CD4-positive, alpha-beta T cell (primary cell): ENCODE measurements around the gene ARIH2. TPM values are rescaled to one million over a fixed set of nuclear protein-coding genes. Genes with fewer than 3 reads are reported as not detected.
A peak's percentile ranks its signal among the peaks of the same experiment; 100 is the strongest.

Experiments
- ATAC-seq: fragments of 200-7000 bp; cut with Tn5 transposase; one replicate; pipeline ENCODE4 v1.10.0; 2022; ENCODE audit warnings: mild to moderate bottlenecking; ENCODE audit not compliant: poor library complexity
- CTCF ChIA-PET: fragments of 350-600 bp; sonication (Branson Sonifier 250); formaldehyde crosslinking; loops from one replicate; lab custom pipeline; 2021; ENCODE audit warnings: antibody characterized with exemption, inconsistent platforms; lab: Charles Lee
- POLR2A ChIA-PET: fragments of 350-600 bp; sonication (Branson Sonifier 250); formaldehyde crosslinking; loops from one replicate; lab custom pipeline; 2021; ENCODE audit warnings: antibody characterized with exemption, inconsistent platforms; lab: Charles Lee
- DNase-seq, 14 experiments: peaks; one replicate each; pipeline ENCODE4 v3.0.0-alpha.2; 2013 to 2020; ENCODE audit warnings: mixed read lengths in 2 of 14
- H3K27ac ChIP-seq, 2 donors: one replicate each; pipeline versions ENCODE4 v1.5.1 to v1.7.0; 2013; ENCODE audit warnings: low read length in 2 of 2, low read depth in 1 of 2, mild to moderate bottlenecking in 1 of 2
- H3K27me3 ChIP-seq, 2 experiments: 1 replicate in 1 of 2; 2 replicates in 1 of 2; pipeline versions ENCODE4 v1.6.1 to v1.7.0; 2013; ENCODE audit warnings: low read length in 2 of 2, control low read depth in 1 of 2, mild to moderate bottlenecking in 1 of 2, moderate library complexity in 1 of 2; ENCODE audit not compliant: insufficient read depth in 2 of 2, control insufficient read depth in 1 of 2
- H3K36me3 ChIP-seq: one replicate; pipeline ENCODE4 v1.6.1; 2013; ENCODE audit warnings: low read length, control low read depth; ENCODE audit not compliant: insufficient read depth
- H3K4me1 ChIP-seq: one replicate; pipeline ENCODE4 v1.6.1; 2013; ENCODE audit warnings: low read length, control low read depth; ENCODE audit not compliant: insufficient read depth
- H3K4me3 ChIP-seq: one replicate; pipeline ENCODE4 v1.5.1; 2013; ENCODE audit warnings: mild to moderate bottlenecking, low read length, moderate library complexity
- H3K9me3 ChIP-seq, 2 experiments: 1 replicate in 1 of 2; 2 replicates in 1 of 2; pipeline versions ENCODE4 v1.6.1 to v1.7.0; 2013; ENCODE audit warnings: low read length in 2 of 2, mild to moderate bottlenecking in 2 of 2, control low read depth in 1 of 2, moderate library complexity in 1 of 2; ENCODE audit not compliant: control insufficient read depth in 1 of 2, insufficient read depth in 1 of 2
- H3K27ac Mint-ChIP-seq: one replicate; pipeline ENCODE4 v1.8.0; 2020; ENCODE audit warnings: mixed read lengths
- H3K27me3 Mint-ChIP-seq: one replicate; pipeline ENCODE4 v1.8.0; 2021; ENCODE audit warnings: mixed read lengths
- H3K36me3 Mint-ChIP-seq: one replicate; pipeline ENCODE4 v1.8.0; 2021; ENCODE audit warnings: low read depth, mixed read lengths
- H3K4me1 Mint-ChIP-seq: one replicate; pipeline ENCODE4 v1.8.0; 2021; ENCODE audit warnings: low read depth, mixed read lengths
- H3K4me3 Mint-ChIP-seq: one replicate; pipeline ENCODE4 v1.8.0; 2020; ENCODE audit warnings: mild to moderate bottlenecking, mixed read lengths
- H3K9me3 Mint-ChIP-seq: one replicate; pipeline ENCODE4 v1.8.0; 2020; ENCODE audit warnings: mixed read lengths
- CTCF ChIP-seq: fragments of 200-600 bp; IDR thresholded peaks from one replicate; pipeline ENCODE4 v1.8.0; 2022; ENCODE audit warnings: antibody characterized with exemption, mild to moderate bottlenecking
- intact Hi-C, 2 experiments: fragments of 100-400 bp; cut with DNase I in 1 of 2; cut with micrococcal nuclease in 1 of 2; formaldehyde crosslinking; loops; one replicate each; pipeline versions ENCODE4 v1.15.1 to v1.9.0; 2023 to 2025; cut with DNase I, micrococcal nuclease
- total RNA-seq, 174 experiments: library from RNA in 2 of 174; stranded (reverse) in 2 of 174; gene quantifications; one replicate each; pipeline ENCODE4 v1.2.3 and lab custom pipeline; 2021 to 2026

ARIH2 gene
- total RNA-seq, 2 experiments from 2014 or later, result 182 TPM

DNA sequence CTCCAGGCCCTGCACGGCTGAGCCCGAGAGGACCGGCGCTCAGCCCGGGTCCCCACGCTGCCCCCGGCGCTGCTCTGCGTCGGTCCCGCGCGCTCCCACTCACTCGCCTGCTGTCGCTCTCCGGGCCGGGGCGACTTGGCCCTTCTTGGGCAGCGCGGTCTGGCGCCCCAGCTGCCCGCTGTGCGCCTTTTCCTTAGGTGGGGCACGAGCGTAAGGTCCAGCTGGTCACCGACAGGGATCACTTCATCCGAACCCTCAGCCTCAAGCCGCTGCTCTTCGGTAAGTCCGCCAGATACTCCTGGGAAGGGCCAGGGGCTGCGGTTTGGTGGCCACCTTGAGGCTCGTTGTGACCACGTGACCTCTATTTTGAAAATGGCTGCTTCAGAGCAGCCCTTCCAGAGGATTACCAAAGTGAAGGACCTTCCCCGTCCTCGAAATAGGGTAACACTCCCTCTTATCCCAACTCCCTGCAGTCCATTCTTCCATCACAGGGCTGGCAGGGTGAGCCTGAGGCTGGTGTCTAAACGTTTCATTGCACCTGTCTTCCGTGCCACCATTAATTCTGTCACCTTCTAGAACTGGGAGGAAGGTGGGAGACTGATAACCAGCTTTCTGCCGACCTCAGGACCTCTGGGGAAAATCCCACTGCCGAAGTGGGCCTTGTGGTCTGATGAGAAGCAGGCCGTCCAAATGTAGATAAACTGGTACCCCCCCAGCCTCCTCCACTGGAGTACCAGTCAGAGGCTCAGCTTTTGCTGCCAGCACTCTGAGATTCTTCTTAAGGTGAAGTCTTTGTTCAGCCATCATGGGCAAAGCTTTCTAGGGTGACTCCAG, 72.2 kb downstream of the ARIH2 start:
- Mint-ChIP-seq H3K27ac (peak overlapping the region; percentile 94), H3K4me1 (peaks cover 40% of the 10 kb centered on the region), H3K4me3 (peak overlapping the region; percentile 96), H3K27me3 (no peaks in the 10 kb centered on the region), H3K9me3 (no peaks in the 10 kb centered on the region), H3K36me3 (peaks cover 29% of the 10 kb centered on the region)
- H3K27ac ChIP-seq, result peak overlapping the region; percentile 52 to 71
- POLR2A ChIA-PET, result interaction anchor here (0.8 to 7.2 kb wide), 9 partner anchors 17 to 349 kb away, joined by 3 to 146 read pairs (median 11); partner anchors contain the start of genes DALRD3, IMPDH2, NDUFAF3 and QRICH1
- peaks cover 11% of the 10 kb centered on the region for H3K36me3 ChIP-seq
- intact Hi-C loops, result loop anchor here in 1 of 2 experiments (2.0 kb wide), 1 partner anchor 16 kb away; the partner anchor contains the start of gene WDR6
- H3K27me3 ChIP-seq, result no peaks in the 10 kb centered on the region
- peak; percentile 9 for ATAC-seq
- DNase-seq, result peak in 5 of 14 experiments; percentile 13 to 66 (median 41)
- TF ChIP-seq CTCF, result no peak
- H3K4me3 ChIP-seq, result peak overlapping the region; percentile 81
- H3K4me1 ChIP-seq, result peaks cover 48% of the 10 kb centered on the region
- CTCF ChIA-PET, result interaction anchor here (2.3 to 6.6 kb wide), 3 partner anchors 16 to 38 kb away, joined by 14 to 100 read pairs (median 16); partner anchors contain the start of genes IMPDH2, NDUFAF3 and WDR6
- H3K9me3 ChIP-seq, result no peaks in the 10 kb centered on the region

DNA sequence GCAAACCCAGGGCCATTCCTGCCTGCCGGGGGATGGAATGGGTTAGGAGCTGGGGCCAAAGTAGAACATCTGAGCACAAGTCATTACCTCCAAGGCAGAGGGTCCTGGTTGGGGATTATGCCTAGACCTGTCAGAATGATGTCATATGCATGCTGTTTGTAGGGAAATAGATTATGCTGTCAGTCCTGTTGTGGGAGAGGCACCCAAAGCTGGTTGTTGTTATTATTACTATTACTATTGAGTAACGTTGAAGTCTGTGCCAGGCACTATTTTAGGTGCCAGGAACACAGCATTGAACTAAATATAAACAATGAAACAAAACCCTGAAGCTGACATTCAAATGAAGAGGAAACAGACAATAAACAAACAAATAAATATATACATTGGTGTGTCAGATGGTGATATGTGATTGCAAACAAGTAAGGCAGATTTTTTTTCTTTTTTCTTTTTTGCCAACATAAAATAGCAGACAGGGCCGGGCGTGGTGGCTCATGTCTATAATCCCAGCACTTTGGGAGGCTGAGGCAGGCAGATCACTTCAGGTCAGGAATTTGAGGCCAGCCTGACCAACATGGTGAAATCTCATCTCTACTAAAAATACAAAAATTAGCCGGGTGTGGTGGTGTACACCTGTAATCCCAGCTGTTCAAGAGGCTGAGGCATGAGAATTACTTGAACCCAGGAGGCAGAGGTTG, 73.4 kb downstream of the ARIH2 start:
- H3K4me3 Mint-ChIP-seq, result peak overlapping the region; percentile 85
- POLR2A ChIA-PET, result interaction anchor here (1.0 to 7.2 kb wide), 7 partner anchors 16 to 348 kb away, joined by 3 to 146 read pairs (median 43); partner anchors contain the start of genes DALRD3, IMPDH2, NDUFAF3 and QRICH1

More for the DNA sequence above, 73.4 kb downstream of the ARIH2 start:
- Mint-ChIP-seq H3K9me3 (no peaks in the 10 kb centered on the region), H3K27me3 (no peaks in the 10 kb centered on the region), H3K4me1 (peaks cover 40% of the 10 kb centered on the region), H3K27ac (peak overlapping the region; percentile 94), H3K36me3 (peaks cover 29% of the 10 kb centered on the region)
- DNase-seq (no peak), ATAC-seq (no peak)
- no peaks in the 10 kb centered on the region for H3K27me3 ChIP-seq
- H3K36me3 ChIP-seq, result peaks cover 11% of the 10 kb centered on the region
- intact Hi-C loops, result loop anchor here in 1 of 2 experiments (2.0 kb wide), 1 partner anchor 15 kb away; the partner anchor contains the start of gene WDR6
- no peak for TF ChIP-seq CTCF
- H3K9me3 ChIP-seq, result no peaks in the 10 kb centered on the region
- H3K4me1 ChIP-seq, result peaks cover 48% of the 10 kb centered on the region
- peak overlapping the region; percentile 52 to 71 for H3K27ac ChIP-seq
- peak overlapping the region; percentile 81 for H3K4me3 ChIP-seq
- CTCF ChIA-PET, result interaction anchor here (2.3 to 6.6 kb wide), 2 partner anchors 15 to 30 kb away, joined by 14 to 100 read pairs; partner anchors contain the start of genes NDUFAF3 and WDR6
